ENCODE data around the gene IGF1.
A peak's percentile ranks its signal among the peaks of the same experiment; 100 is the strongest.

IGF1 gene

GRCh38 chr12:102496591-102496990, 16.2 kb upstream of the IGF1 start:
- DNase-seq (ENCODE audit: low spot score), result no peak

- no peak for DNase-seq (ENCODE audit: low spot score)
These were observed 6.9 kb upstream of the IGF1 start for GRCh38 chr12:102487226-102487625.

GRCh38 chr12:102486153-102486552, 5.8 kb upstream of the IGF1 start:
- no peak for DNase-seq (ENCODE audit: low spot score)

GRCh38 chr12:102484428-102484958, 4.1 kb upstream of the IGF1 start:
- DNase-seq (ENCODE audit: low spot score), result peak; percentile 60

DNA sequence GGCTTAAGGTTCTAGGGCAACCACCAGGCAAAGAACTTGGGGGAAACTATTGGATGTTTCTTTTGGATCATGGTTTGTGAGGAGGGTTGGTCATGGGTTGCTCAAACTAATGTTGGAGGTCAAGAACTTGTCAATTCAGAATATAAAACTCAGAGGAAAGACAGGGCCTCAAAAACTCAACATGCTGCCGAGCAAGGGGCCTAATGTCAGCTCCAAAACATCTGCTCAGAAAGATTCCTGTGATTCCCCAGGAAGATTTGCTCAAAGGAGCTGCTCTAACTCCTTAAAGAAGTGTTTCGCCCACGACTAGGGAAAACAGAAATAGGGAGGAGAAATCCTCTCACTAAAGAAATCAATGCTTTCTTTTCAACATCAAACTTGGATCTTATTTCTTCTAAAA, 3.7 kb upstream of the IGF1 start:
- no peak for DNase-seq (ENCODE audit: low spot score)

- DNase-seq (ENCODE audit: low spot score), result no peak
These were observed 3.1 kb upstream of the IGF1 start for GRCh38 chr12:102483466-102483865.

DNA sequence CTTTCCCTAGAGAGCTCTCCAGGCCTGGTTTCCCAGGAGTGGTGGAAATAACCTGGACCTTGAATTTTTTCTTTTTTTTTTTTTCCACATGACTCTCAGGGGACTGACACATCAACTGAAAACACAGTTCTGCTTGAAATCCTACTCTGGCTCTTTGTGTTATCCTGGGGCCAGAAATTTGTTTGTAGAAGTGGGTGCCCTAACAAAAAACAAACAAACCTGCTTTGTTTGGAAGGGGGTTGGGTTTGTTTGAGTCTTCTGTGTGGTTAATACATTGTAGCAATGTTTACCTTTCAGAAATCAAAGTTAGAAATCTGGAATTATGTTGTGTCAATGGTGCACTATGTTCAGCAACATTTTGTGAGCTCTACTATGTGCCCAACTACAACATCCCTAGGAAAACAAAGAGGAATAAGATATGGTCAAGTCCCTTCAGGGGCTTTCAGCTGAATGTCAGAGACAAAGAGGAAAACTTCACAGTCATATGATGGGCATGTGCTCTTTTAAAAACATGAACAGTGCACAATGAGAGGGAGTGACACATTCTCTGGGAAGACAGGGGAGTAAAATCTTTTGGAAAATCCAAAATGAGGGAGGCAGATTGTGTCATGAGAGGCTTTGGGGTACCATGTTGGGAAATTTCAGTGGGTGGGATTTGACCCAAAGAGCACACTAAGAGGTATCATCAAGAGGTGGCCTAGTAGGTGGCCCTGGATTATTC, 1.5 kb upstream of the IGF1 start:
- no peak for DNase-seq (ENCODE audit: low spot score)

DNA sequence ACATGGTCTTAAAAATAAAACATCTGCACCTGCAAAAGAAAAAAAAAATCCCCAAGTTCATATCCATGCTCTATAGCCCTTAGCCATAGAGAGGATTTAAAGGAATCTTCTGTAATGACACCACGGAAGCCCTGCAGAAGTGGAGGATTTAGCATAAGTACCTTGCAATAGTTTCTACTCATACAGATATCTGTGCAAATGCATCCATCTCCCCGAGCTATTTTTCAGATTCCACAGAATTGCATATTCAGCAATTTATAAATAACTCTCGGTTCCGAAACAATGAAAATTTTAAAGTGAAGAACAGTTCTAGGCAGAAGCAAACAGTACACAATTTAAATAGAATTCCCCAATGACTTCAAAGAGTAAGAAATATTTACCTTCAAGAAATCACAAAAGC, 424 bp downstream of the IGF1 start:
- DNase-seq (ENCODE audit: low spot score), result no peak

- no peak for DNase-seq (ENCODE audit: low spot score)
These were observed 1.1 kb downstream of the IGF1 start for GRCh38 chr12:102479099-102479885.

DNA sequence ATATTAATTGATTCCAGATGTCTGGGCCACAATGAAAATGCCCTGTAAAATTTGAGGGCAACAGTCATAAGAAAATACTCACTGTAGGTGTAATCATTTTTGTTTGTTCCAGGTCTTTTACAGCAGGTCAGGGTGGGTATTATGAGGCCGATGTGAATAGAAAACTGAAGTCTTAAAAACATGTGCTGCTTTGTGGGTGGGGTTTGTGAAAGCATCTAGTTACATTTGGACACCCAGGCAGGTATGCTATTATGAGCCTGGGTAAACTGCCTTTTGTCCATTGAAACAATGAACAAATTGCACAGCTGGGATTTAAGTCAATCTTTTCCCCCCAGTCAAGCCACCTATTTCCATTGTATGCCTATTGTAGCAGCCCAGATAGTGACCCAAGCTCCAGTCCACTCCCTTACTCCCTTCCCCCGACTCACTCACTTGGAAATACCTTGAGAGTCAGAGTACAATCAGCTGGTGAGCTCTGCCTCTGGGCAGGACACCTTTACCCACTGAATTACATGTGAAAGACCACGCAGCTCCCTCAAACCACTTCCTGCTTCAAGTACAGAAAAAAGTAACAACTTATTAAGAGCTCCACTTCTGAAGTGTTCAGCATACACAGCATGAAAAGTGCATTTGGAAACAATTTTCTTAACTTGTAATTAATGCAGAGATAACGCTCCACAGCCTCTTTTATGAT, 1.8 kb downstream of the IGF1 start:
- DNase-seq (ENCODE audit: low spot score), result peak; percentile 26

- DNase-seq (ENCODE audit: low spot score), result no peak
These were observed 5.0 kb downstream of the IGF1 start for GRCh38 chr12:102475355-102475754.

DNA sequence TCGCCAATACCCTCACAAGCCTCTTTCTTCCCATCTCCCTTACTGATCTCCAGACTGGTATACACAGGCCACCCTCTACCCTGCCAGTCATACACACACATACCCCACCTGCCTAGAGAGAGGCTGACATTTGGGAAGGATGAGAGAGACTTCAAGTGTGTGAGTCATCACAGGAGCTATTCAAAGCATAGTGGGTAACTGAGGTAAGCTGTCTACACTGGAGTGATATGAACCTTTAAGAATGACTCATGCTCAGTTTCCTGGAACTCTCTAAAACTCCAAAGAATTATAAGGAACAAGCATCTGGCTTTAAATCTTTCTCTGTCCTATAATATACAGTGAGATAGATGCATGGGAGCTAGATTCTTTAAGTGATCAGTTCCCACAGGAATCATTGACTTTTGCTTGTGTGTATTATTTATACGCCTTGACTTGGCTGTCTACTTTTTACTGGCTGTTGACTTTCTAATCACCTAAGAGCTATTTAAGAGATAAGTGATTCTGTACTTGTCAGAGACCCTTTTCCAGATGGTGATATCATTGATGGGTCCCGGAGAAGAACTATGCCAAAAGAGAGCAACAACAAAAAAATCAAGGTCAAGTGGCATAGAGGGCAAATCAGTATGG, 5.8 kb downstream of the IGF1 start:
- DNase-seq (ENCODE audit: low spot score), result no peak

DNA sequence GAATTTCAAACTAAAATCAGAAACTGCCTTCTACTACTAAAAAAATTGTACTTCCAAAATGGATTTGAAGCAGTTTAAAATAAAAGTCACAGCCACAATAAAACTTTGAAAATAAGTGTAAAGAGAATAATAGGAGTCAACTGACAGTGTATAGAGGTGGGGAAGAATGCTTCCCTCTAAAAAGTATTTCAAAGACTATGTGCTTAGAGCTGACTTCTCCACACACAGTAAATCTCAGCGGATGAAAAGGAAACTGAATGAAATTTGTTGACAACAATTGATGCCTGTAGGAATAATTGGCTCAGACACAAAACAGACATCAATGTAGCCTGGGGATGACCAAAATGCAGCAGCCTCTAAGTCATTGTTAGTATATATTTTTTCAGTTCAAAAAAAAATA, 7.9 kb downstream of the IGF1 start:
- no peak for DNase-seq (ENCODE audit: low spot score)

DNA sequence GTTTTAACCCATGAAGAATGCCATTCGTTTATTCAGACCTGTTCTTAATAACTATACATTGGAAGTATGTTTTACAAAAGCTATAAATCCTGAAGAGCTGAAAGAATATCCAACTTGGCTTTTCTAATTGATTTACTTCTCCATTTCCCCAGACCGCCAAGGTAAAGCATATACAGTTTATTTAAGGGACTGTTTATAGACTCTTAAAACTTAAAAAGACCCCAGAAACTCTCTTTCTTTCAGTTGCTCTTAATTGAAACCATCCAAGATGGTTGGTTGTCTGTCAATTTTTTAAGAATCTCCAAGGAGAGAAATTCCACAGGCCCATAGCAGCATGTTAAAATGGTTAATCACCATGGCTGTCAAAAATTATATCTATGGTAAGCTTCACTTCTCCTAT, 8.8 kb downstream of the IGF1 start:
- no peak for DNase-seq (ENCODE audit: low spot score)

DNA sequence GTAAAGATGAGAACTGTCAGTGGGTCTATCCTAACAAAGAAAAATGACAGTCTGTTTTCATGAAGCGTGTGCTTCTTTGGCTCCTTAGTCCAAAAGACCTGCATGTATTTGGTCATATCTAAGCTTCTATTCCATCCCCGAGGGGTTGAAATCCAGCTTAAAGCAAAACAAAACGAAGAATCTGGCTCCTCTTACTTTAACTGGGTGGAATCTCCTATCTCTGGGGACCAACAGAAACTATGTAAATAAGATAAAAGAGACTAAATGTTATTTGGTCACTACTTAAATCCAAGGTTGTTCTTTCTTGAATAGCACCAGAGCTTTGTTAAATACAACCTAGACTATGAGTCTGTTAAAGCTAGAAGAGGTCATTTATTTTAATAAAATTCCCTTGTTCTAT, 9.4 kb downstream of the IGF1 start:
- no peak for DNase-seq (ENCODE audit: low spot score)

- no peak for DNase-seq (ENCODE audit: low spot score)
These were observed 12.0 kb downstream of the IGF1 start for GRCh38 chr12:102468261-102468915.

GRCh38 chr12:102465762-102466560, 14.4 kb downstream of the IGF1 start:
- DNase-seq (ENCODE audit: low spot score), result no peak

DNA sequence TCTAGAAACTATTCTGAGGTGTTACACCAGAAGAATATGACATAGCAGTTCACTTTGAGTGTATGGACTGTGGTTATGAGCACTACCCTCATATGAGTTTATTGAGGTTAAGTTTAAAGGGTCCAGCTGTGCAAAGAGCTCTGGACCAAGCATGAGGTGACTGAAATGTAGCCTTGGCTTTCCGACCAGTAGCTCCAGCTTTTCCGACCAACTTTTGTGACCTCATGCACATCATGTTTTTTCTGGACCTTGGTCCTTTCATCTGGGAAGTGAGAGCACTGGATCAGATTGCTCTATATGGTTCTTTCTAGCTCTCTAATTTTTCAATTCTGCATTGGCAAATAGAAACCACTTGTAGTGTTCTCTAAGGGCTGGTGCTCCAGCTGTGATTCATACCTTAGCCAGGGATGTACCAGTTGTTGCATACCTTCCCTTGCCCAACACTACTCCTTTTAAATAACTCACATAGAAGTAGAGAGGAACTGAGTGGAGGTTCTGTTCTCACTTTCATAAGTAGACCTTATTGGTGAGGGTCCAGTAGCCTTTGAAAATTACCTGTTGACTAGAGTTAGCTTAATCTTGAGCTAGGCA, 16.6 kb downstream of the IGF1 start:
- no peak for DNase-seq (ENCODE audit: low spot score)

DNA sequence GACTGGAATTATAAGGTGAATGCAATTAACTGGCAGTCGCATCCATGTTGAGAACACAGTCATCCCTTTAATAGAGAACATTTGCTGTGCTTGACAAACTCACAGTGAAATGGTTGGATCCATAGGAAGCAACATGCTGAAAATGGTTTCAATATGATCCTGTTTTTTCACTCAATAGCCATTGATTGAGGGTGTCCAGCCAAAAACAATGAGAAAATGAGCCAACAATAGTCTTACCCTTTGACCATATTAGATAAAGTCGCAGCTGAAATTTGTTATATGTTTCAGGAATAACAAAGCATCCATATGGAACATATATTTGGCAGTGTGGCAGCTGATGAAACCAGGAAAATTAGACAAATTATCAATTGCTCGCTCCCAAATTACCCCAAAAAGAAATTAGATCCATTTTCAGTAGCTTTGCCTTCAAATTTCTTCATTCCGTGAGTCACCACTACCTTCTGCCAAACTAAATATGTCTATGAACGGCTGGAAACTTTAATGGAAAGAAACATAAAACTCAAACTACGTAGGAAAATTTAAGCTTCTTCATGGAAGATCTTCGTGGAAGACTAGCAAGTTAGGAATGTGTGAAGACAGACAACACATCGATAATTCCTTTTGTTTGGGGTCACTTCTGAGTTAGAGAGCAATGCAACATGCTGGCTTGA, 17.4 kb downstream of the IGF1 start:
- DNase-seq (ENCODE audit: low spot score), result no peak

- no peak for DNase-seq (ENCODE audit: low spot score)
These were observed 18.0 kb downstream of the IGF1 start for GRCh38 chr12:102462386-102462785.

Measured in CD4-positive, alpha-beta T cell treated with Interleukin-2 at 100 ng/mL for 4 hours (primary cell).